Mesenchymal stem cell (in vitro differentiated cells and primary cell): Measurements from ENCODE around the gene E2F3.

Experiments used
- DNase-seq: peaks from one replicate; pipeline ENCODE4 v3.0.0-alpha.2; 2013
- H2AFZ ChIP-seq: one replicate; pipeline ENCODE4 v1.6.1; 2013; ENCODE audit warnings: low read depth, mild to moderate bottlenecking, control low read depth, inconsistent platforms, low read length, moderate library complexity
- H2AK5ac ChIP-seq: 2 replicates; pipeline ENCODE4 v1.6.1; 2013; ENCODE audit warnings: low read length, moderate library complexity, mild to moderate bottlenecking, inconsistent platforms; ENCODE audit not compliant: severe bottlenecking
- H2BK120ac ChIP-seq: one replicate; pipeline ENCODE4 v1.6.1; 2013; ENCODE audit warnings: low read depth, mild to moderate bottlenecking, inconsistent platforms, low read length, moderate library complexity
- H2BK12ac ChIP-seq, 2 experiments: one replicate each; pipeline ENCODE4 v1.6.1; 2013; ENCODE audit warnings: inconsistent platforms in 2 of 2, low read length in 2 of 2, mild to moderate bottlenecking in 2 of 2, moderate library complexity in 2 of 2, control low read depth in 1 of 2
- H2BK15ac ChIP-seq: one replicate; pipeline ENCODE4 v1.6.1; 2013; ENCODE audit warnings: mild to moderate bottlenecking, low read depth, inconsistent platforms; ENCODE audit not compliant: poor library complexity, severe bottlenecking
- H2BK5ac ChIP-seq: 2 replicates; pipeline ENCODE4 v1.6.1; 2013; ENCODE audit warnings: low read depth, mild to moderate bottlenecking, low read length, control low read depth, inconsistent platforms; ENCODE audit not compliant: poor library complexity, severe bottlenecking
- H3K14ac ChIP-seq, 2 experiments: one replicate each; pipeline ENCODE4 v1.6.1; 2013; ENCODE audit warnings: inconsistent platforms in 2 of 2, low read length in 2 of 2, control low read depth in 1 of 2, mild to moderate bottlenecking in 1 of 2, moderate library complexity in 1 of 2
- H3K18ac ChIP-seq, 2 experiments: one replicate each; pipeline ENCODE4 v1.6.1; 2013; ENCODE audit warnings: inconsistent platforms in 2 of 2, low read length in 2 of 2, control low read depth in 1 of 2, low read depth in 1 of 2, mild to moderate bottlenecking in 1 of 2
- H3K23ac ChIP-seq, 2 experiments: one replicate each; pipeline ENCODE4 v1.6.1; 2013; ENCODE audit warnings: inconsistent platforms in 2 of 2, low read length in 2 of 2, mild to moderate bottlenecking in 2 of 2, moderate library complexity in 2 of 2, control low read depth in 1 of 2
- H3K27ac ChIP-seq: 2 replicates; pipeline ENCODE4 v1.5.1; 2013; ENCODE audit warnings: mild to moderate bottlenecking, moderate library complexity, low read length, control low read depth, inconsistent platforms; ENCODE audit not compliant: poor library complexity, severe bottlenecking
- H3K27me3 ChIP-seq, 2 experiments: 2 replicates each; pipeline versions ENCODE4 v1.6.1 to v1.7.0; 2013; ENCODE audit warnings: low read length in 2 of 2, mild to moderate bottlenecking in 2 of 2, moderate library complexity in 2 of 2, control low read depth in 1 of 2, inconsistent platforms in 1 of 2; ENCODE audit not compliant: control insufficient read depth in 1 of 2, insufficient read depth in 1 of 2
- H3K36me3 ChIP-seq, 2 experiments: 2 replicates each; pipeline versions ENCODE4 v1.6.1 to v1.7.0; 2013; ENCODE audit warnings: low read length in 2 of 2, control low read depth in 1 of 2, inconsistent platforms in 1 of 2, low read depth in 1 of 2, mild to moderate bottlenecking in 1 of 2; ENCODE audit not compliant: insufficient read depth in 2 of 2, control insufficient read depth in 1 of 2
- H3K4ac ChIP-seq, 2 experiments: one replicate each; pipeline ENCODE4 v1.6.1; 2013; ENCODE audit warnings: inconsistent platforms in 2 of 2, low read length in 2 of 2, mild to moderate bottlenecking in 2 of 2, moderate library complexity in 2 of 2, control low read depth in 1 of 2, low read depth in 1 of 2
- H3K4me1 ChIP-seq: 2 replicates; pipeline ENCODE4 v1.6.1; 2013; ENCODE audit warnings: low read depth, low read length, control low read depth; ENCODE audit not compliant: control insufficient read depth, insufficient read depth
- H3K4me2 ChIP-seq: 2 replicates; pipeline ENCODE4 v1.6.1; 2013; ENCODE audit warnings: low read length, mild to moderate bottlenecking, inconsistent platforms; ENCODE audit not compliant: poor library complexity, severe bottlenecking
- H3K4me3 ChIP-seq, 2 experiments: 2 replicates each; pipeline versions ENCODE4 v1.5.1 to v1.7.0; 2013; ENCODE audit warnings: low read length in 2 of 2, mild to moderate bottlenecking in 2 of 2, control low read depth in 1 of 2, low read depth in 1 of 2; ENCODE audit not compliant: insufficient read depth in 1 of 2
- H3K79me1 ChIP-seq: replicated peaks from 2 replicates; pipeline ENCODE4 v1.6.1; 2013; ENCODE audit warnings: mild to moderate bottlenecking, control low read depth, low read length, inconsistent platforms; ENCODE audit not compliant: poor library complexity, severe bottlenecking
- H3K9ac ChIP-seq: 2 replicates; pipeline ENCODE4 v1.7.0; 2013; ENCODE audit warnings: mild to moderate bottlenecking, low read length, moderate library complexity
- H3K9me3 ChIP-seq: 2 replicates; pipeline ENCODE4 v1.7.0; 2013; ENCODE audit warnings: mild to moderate bottlenecking, low read length; ENCODE audit not compliant: control insufficient read depth
- H4K8ac ChIP-seq: one replicate; pipeline ENCODE4 v1.6.1; 2013; ENCODE audit warnings: inconsistent platforms, mild to moderate bottlenecking, low read length, moderate library complexity
- H4K91ac ChIP-seq: one replicate; pipeline ENCODE4 v1.6.1; 2013; ENCODE audit warnings: mild to moderate bottlenecking, low read length, inconsistent platforms
- WGBS: methylation state at CpG from one replicate; pipeline ENCODE4 v1.1.7; 2013; ENCODE audit warnings: mixed read lengths; 5-methylcytosine and 5-hydroxymethylcytosine counted together

E2F3 gene

DNA sequence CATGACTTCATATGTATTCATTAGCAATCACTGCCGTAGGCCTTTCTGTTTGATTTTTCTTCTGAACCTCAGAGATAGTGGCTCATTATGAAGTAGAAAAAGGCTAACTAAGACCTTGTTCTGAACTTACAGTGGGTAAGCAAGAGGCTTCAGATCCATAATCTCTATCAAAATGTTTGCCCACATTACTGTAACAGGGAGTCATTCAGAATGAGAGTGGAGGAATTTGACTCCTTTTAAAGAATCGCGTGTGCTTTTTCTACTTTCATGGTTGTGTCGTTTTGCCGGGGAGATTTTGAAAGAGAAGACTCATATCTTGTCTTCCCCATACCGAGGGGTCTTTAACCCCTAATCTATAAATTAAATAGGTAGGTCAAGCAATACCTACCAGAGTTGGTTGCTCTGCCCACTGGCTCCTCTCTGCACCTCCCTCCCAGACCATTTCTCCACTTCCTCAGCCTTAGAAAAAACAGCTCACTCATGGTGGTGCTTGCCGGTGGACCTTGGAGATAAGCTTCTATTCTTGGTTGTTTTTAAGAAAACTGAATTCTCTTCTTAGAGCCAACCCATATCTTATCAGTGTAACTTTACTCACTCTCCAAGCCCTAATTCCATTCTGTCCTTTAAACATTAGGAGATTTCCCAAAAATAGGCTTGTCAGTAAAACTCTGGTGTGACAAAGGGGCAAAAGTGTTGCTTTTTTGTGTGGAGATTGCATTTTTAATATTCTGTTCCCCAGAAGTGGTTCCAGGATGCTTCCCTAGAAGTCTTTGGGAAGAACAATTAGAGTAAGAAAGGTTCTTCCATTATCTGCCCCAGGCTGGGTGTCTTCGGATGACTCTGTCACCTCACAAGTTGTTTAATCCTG, 56.6 kb downstream of the E2F3 start:
- Histone ChIP-seq H3K9ac (no peak overlapping the region), H3K18ac (no peak overlapping the region), H3K27me3 (no peaks in the 10 kb centered on the region), H3K4me1 (no peaks in the 10 kb centered on the region), H2BK120ac (no peak overlapping the region), H3K23ac (no peak overlapping the region), H3K4me3 (no peak overlapping the region), H3K27ac (no peak overlapping the region), H4K8ac (no peak overlapping the region), H4K91ac (no peak overlapping the region), H2AK5ac (no peak overlapping the region), H3K14ac (no peak overlapping the region), H3K79me1 (peaks cover 29% of the 10 kb centered on the region), H3K36me3 (peaks cover 5% of the 10 kb centered on the region in 2 experiments), H3K4ac (no peak overlapping the region), H3K4me2 (no peak overlapping the region), H2BK5ac (no peak overlapping the region), H2BK12ac (no peak overlapping the region), H3K9me3 (no peaks in the 10 kb centered on the region), H2AFZ (no peak overlapping the region), H2BK15ac (no peak overlapping the region)
- 94% methylated on average over 6 of the region's 8 CpGs for WGBS
- DNase-seq = no peak

- no peak overlapping the region for H2BK12ac ChIP-seq
- no peak overlapping the region for H2BK15ac ChIP-seq
- H2BK120ac ChIP-seq = no peak overlapping the region
- no peak for DNase-seq
- H3K4me3 ChIP-seq = no peak overlapping the region
- no peak overlapping the region for H4K8ac ChIP-seq
- no peak overlapping the region for H2AFZ ChIP-seq
- no peak overlapping the region for H2AK5ac ChIP-seq
- no peak overlapping the region for H3K4me2 ChIP-seq
- H3K18ac ChIP-seq = no peak overlapping the region
- peaks cover 3 to 5% of the 10 kb centered on the region in 2 experiments for H3K36me3 ChIP-seq
- H3K4me1 ChIP-seq = no peaks in the 10 kb centered on the region
- H3K9ac ChIP-seq = no peak overlapping the region
- no peak overlapping the region for H3K23ac ChIP-seq
- H3K14ac ChIP-seq = no peak overlapping the region
- H3K27ac ChIP-seq = no peak overlapping the region
- no peak overlapping the region for H2BK5ac ChIP-seq
- 99% methylated on average over 6 of the region's 6 CpGs for WGBS
- H3K9me3 ChIP-seq = no peaks in the 10 kb centered on the region
- no peaks in the 10 kb centered on the region for H3K27me3 ChIP-seq
- no peak overlapping the region for H3K4ac ChIP-seq
- H3K79me1 ChIP-seq = peaks cover 30% of the 10 kb centered on the region
- H4K91ac ChIP-seq = no peak overlapping the region
Measured at GRCh38 chr6:20459682-20460081, 58.0 kb downstream of the E2F3 start.

DNA sequence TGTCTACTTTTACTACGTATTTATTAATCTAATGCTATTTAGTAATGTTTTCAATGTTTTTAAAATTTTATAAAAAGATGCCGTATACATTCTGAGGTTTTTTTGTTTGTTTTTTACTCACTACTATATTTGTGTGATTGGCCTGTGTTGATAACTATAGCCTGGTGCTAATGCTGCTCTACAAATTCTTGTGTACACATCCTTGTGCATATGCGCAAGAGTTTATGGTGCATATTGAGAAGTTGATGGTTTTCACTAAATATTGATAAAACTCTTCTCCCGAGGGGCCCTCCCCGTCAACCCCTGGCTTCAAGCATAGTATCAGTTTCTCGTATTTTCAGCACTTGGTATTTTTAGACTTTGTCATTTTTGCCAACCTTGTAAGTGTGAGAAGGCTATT, 59.9 kb downstream of the E2F3 start:
- 83% methylated on average over 1 of the region's 6 CpGs for WGBS
- no peak overlapping the region for H4K8ac ChIP-seq

GRCh38 chr6:20463396-20463795, 61.7 kb downstream of the E2F3 start:
- Histone ChIP-seq H2AK5ac (no peak overlapping the region), H2BK12ac (no peak overlapping the region)
- WGBS = 98% methylated on average over 4 of the region's 5 CpGs

More for the DNA sequence above, 59.9 kb downstream of the E2F3 start:
- no peak overlapping the region for H3K9ac ChIP-seq
- H2BK120ac ChIP-seq = no peak overlapping the region
- H3K27ac ChIP-seq = no peak overlapping the region
- no peak overlapping the region for H3K14ac ChIP-seq
- H4K91ac ChIP-seq = no peak overlapping the region
- H3K4ac ChIP-seq = no peak overlapping the region
- no peaks in the 10 kb centered on the region for H3K9me3 ChIP-seq
- H3K23ac ChIP-seq = no peak overlapping the region
- no peaks in the 10 kb centered on the region for H3K27me3 ChIP-seq
- H3K4me1 ChIP-seq = no peaks in the 10 kb centered on the region
- no peak overlapping the region for H2BK5ac ChIP-seq
- H3K79me1 ChIP-seq = peaks cover 31% of the 10 kb centered on the region
- H3K4me2 ChIP-seq = no peak overlapping the region
- H2BK12ac ChIP-seq = no peak overlapping the region
- H3K18ac ChIP-seq = no peak overlapping the region
- no peak overlapping the region for H3K4me3 ChIP-seq
- H2AK5ac ChIP-seq = no peak overlapping the region
- H2AFZ ChIP-seq = no peak overlapping the region
- H3K36me3 ChIP-seq = peaks cover 3 to 5% of the 10 kb centered on the region in 2 experiments
- H2BK15ac ChIP-seq = no peak overlapping the region
- no peak for DNase-seq

More at GRCh38 chr6:20463396-20463795, 61.7 kb downstream of the E2F3 start:
- no peak for DNase-seq
- peaks cover 36% of the 10 kb centered on the region for H3K79me1 ChIP-seq
- no peak overlapping the region for H2BK15ac ChIP-seq
- H3K4me3 ChIP-seq = no peak overlapping the region
- no peaks in the 10 kb centered on the region for H3K9me3 ChIP-seq
- H2AFZ ChIP-seq = no peak overlapping the region
- H4K91ac ChIP-seq = no peak overlapping the region
- no peak overlapping the region for H2BK5ac ChIP-seq
- H3K4ac ChIP-seq = no peak overlapping the region
- no peak overlapping the region for H4K8ac ChIP-seq
- H2BK120ac ChIP-seq = no peak overlapping the region
- no peak overlapping the region for H3K27ac ChIP-seq
- no peak overlapping the region for H3K4me2 ChIP-seq
- H3K27me3 ChIP-seq = no peaks in the 10 kb centered on the region
- peaks cover 8 to 9% of the 10 kb centered on the region in 2 experiments for H3K36me3 ChIP-seq
- no peaks in the 10 kb centered on the region for H3K4me1 ChIP-seq
- H3K23ac ChIP-seq = no peak overlapping the region
- H3K18ac ChIP-seq = no peak overlapping the region
- H3K9ac ChIP-seq = no peak overlapping the region
- no peak overlapping the region for H3K14ac ChIP-seq
